B cell (primary cell): Measurements from ENCODE around the gene ROBO2. TPM values are rescaled to one million over a fixed set of nuclear protein-coding genes. Genes with fewer than 3 reads are reported as not detected.

Source experiments
- ATAC-seq: fragments of 200-7000 bp; cut with Tn5 transposase; one replicate; pipeline ENCODE4 v1.10.0; 2021; ENCODE audit warnings: low read depth, mild to moderate bottlenecking, moderate number of reproducible peaks, moderate library complexity
- CTCF ChIA-PET: fragments of 350-600 bp; sonication (Branson Sonifier 250); formaldehyde crosslinking; loops from one replicate; lab custom pipeline; 2021; ENCODE audit warnings: antibody characterized with exemption, inconsistent platforms; lab: Charles Lee
- POLR2A ChIA-PET: fragments of 350-600 bp; sonication (Branson Sonifier 250); formaldehyde crosslinking; loops from one replicate; lab custom pipeline; 2021; ENCODE audit warnings: antibody characterized with exemption; lab: Charles Lee
- DNase-seq: peaks from one replicate; pipeline ENCODE4 v3.0.0; 2013
- H2AFZ ChIP-seq: 2 replicates; pipeline ENCODE4 v1.6.1; 2012; ENCODE audit warnings: mild to moderate bottlenecking, low read depth, low read length; ENCODE audit not compliant: insufficient read depth, poor library complexity, severe bottlenecking
- H3K27ac ChIP-seq, 2 donors: 1 replicate in 1 of 2; 2 replicates in 1 of 2; pipeline ENCODE4 v1.5.1; 2012 to 2013; ENCODE audit warnings: low read length in 2 of 2, mild to moderate bottlenecking in 2 of 2, moderate library complexity in 1 of 2
- H3K27me3 ChIP-seq, 4 experiments: fragments of 200-600 bp in 1 of 4; sonication (generic) in 1 of 4; replicated peaks in 1 of 4; 1 replicate in 2 of 4; 2 replicates in 2 of 4; pipeline versions ENCODE4 v1.6.1 to v1.7.0; 2013 to 2016; ENCODE audit warnings: low read length in 3 of 4, mild to moderate bottlenecking in 2 of 4, mixed read lengths in 1 of 4, moderate library complexity in 1 of 4; ENCODE audit not compliant: insufficient read depth in 4 of 4, control insufficient read depth in 3 of 4; ENCODE audit errors: control extremely low read depth in 1 of 4
- H3K36me3 ChIP-seq, 2 experiments: replicated peaks in 1 of 2; 1 replicate in 1 of 2; 2 replicates in 1 of 2; pipeline versions ENCODE4 v1.6.1 to v1.7.1; 2013; ENCODE audit warnings: low read length in 1 of 2; ENCODE audit not compliant: insufficient read depth in 2 of 2, control insufficient read depth in 1 of 2; ENCODE audit errors: control extremely low read depth in 1 of 2, extremely low read depth in 1 of 2
- H3K4me1 ChIP-seq, 2 donors: fragments of 200-600 bp in 1 of 2; sonication (generic) in 1 of 2; 1 replicate in 1 of 2; 2 replicates in 1 of 2; pipeline versions ENCODE4 v1.5.1 to v1.6.1; 2013 to 2017; ENCODE audit warnings: low read length in 2 of 2; ENCODE audit not compliant: control insufficient read depth in 2 of 2, insufficient read depth in 2 of 2
- H3K4me2 ChIP-seq: replicated peaks from 2 replicates; pipeline ENCODE3; 2012; ENCODE audit warnings: mild to moderate bottlenecking, low read depth, low read length; ENCODE audit not compliant: poor library complexity, severe bottlenecking
- H3K4me3 ChIP-seq, 5 experiments: fragments of 200-600 bp in 1 of 5; sonication (generic) in 1 of 5; 1 replicate in 3 of 5; 2 replicates in 2 of 5; pipeline versions ENCODE4 v1.5.1 to v1.7.0; 2011 to 2016; ENCODE audit warnings: low read length in 4 of 5, mild to moderate bottlenecking in 4 of 5, low read depth in 2 of 5, control low read depth in 1 of 5, moderate library complexity in 1 of 5; ENCODE audit not compliant: insufficient read depth in 1 of 5; ENCODE audit errors: control extremely low read depth in 1 of 5, extremely low read depth in 1 of 5
- H3K79me2 ChIP-seq: fragments of 200-600 bp; sonication (generic); one replicate; pipeline ENCODE4 v1.6.0; 2016; ENCODE audit warnings: low read length; ENCODE audit not compliant: control insufficient read depth, insufficient read depth
- H3K9ac ChIP-seq: fragments of 200-600 bp; sonication (generic); 2 replicates; pipeline ENCODE4 v1.6.1; 2017; ENCODE audit warnings: mild to moderate bottlenecking, low read length, moderate library complexity
- H3K9me3 ChIP-seq, 3 donors: one replicate each; pipeline versions ENCODE4 v1.6.1 to v1.7.1; 2013; ENCODE audit warnings: low read length in 2 of 3; ENCODE audit not compliant: control insufficient read depth in 2 of 3, insufficient read depth in 1 of 3; ENCODE audit errors: control extremely low read depth in 1 of 3
- H4K20me1 ChIP-seq: 2 replicates; pipeline ENCODE4 v1.6.0; 2012; ENCODE audit warnings: mild to moderate bottlenecking, low read length; ENCODE audit not compliant: insufficient read depth, control insufficient read depth, poor library complexity, severe bottlenecking
- H3K27ac Mint-ChIP-seq: one replicate; pipeline ENCODE4 v1.8.0; 2021; ENCODE audit warnings: mixed read lengths
- H3K27me3 Mint-ChIP-seq: one replicate; pipeline ENCODE4 v1.8.0; 2021; ENCODE audit warnings: mixed read lengths
- H3K4me1 Mint-ChIP-seq: one replicate; pipeline ENCODE4 v1.8.0; 2021; ENCODE audit warnings: mixed read lengths
- H3K4me3 Mint-ChIP-seq: one replicate; pipeline ENCODE4 v1.8.0; 2021; ENCODE audit warnings: mixed read lengths
- H3K9me3 Mint-ChIP-seq: one replicate; pipeline ENCODE4 v1.8.0; 2022; ENCODE audit warnings: mixed read lengths; ENCODE audit not compliant: insufficient read depth
- CTCF ChIP-seq: fragments of 200-600 bp; IDR thresholded peaks from one replicate; pipeline ENCODE4 v1.8.0; 2022; ENCODE audit warnings: antibody characterized with exemption, mild to moderate bottlenecking
- EZH2 ChIP-seq: IDR thresholded peaks from 2 replicates; pipeline ENCODE4 v1.6.1; 2012; ENCODE audit warnings: borderline replicate concordance, low read depth, mild to moderate bottlenecking, moderate library complexity, low read length; ENCODE audit not compliant: insufficient read depth, poor library complexity, severe bottlenecking
- WGBS: methylation state at CpG from one replicate; pipeline ENCODE4 v1.1.5; 2013; ENCODE audit warnings: missing lambda C conversion rate; ENCODE audit not compliant: insufficient coverage; 5-methylcytosine and 5-hydroxymethylcytosine counted together
- intact Hi-C: fragments of 100-400 bp; cut with micrococcal nuclease; formaldehyde crosslinking; loops from one replicate; pipeline ENCODE4 v1.10.0; 2022
- polyA plus RNA-seq: library from polyadenylated mRNA; depleted of rRNA; stranded (reverse); fragments of >200 nt; gene quantifications from 2 replicates; pipeline ENCODE4 v1.2.3, GENCODE V29; 2012
- total RNA-seq, 2 donors: library from RNA; stranded (reverse); fragments of 120-200 nt in 1 of 2; gene quantifications; 1 replicate in 1 of 2; 2 replicates in 1 of 2; pipeline versions ENCODE4 v1.2.3 to v1.2.4, GENCODE V29; 2013 to 2022

The ROBO2 gene
- total and polyA plus RNA-seq, 2 donors (not counting 1 experiment from before 2014, with no cell fraction given) = not detected

- WGBS = no CpG with 5 or more reads among the region's 5 CpGs
- H3K4me1 Mint-ChIP-seq = no peaks in the 10 kb centered on the region
Observed at GRCh38 chr3:77466562-77467115, 426.7 kb downstream of the ROBO2 start.

More at GRCh38 chr3:77466562-77467115, 426.7 kb downstream of the ROBO2 start:
- intact Hi-C loops = no loop called here
- H3K9me3 ChIP-seq = peaks cover 0 to 3% (median 0%) of the 10 kb centered on the region in 3 donors
- Mint-ChIP-seq H3K27me3 (no peaks in the 10 kb centered on the region), H3K27ac (no peak overlapping the region), H3K4me3 (no peak overlapping the region), H3K9me3 (peaks cover 6% of the 10 kb centered on the region)
- CTCF ChIA-PET = no interaction called here
- H3K4me1 ChIP-seq = no peaks in the 10 kb centered on the region
- no peaks in the 10 kb centered on the region for H3K36me3 ChIP-seq
- H3K9ac ChIP-seq = no peak overlapping the region
- H3K4me2 ChIP-seq = no peak overlapping the region
- H3K4me3 ChIP-seq = no peak overlapping the region
- H4K20me1 ChIP-seq = no peaks in the 10 kb centered on the region
- TF ChIP-seq CTCF (no peak), EZH2 (no peak)
- POLR2A ChIA-PET = no interaction called here
- no peaks in the 10 kb centered on the region for H3K79me2 ChIP-seq
- H3K27me3 ChIP-seq = no peaks in the 10 kb centered on the region
- ATAC-seq (no peak), DNase-seq (no peak)
- no peak overlapping the region for H2AFZ ChIP-seq
- H3K27ac ChIP-seq = no peak overlapping the region
